ENCODE data around the gene HK3.

Gene HK3

GRCh38 chr5:176902102-176902814, 3.1 kb upstream of the HK3 start:
- no peak for DNase-seq

DNA sequence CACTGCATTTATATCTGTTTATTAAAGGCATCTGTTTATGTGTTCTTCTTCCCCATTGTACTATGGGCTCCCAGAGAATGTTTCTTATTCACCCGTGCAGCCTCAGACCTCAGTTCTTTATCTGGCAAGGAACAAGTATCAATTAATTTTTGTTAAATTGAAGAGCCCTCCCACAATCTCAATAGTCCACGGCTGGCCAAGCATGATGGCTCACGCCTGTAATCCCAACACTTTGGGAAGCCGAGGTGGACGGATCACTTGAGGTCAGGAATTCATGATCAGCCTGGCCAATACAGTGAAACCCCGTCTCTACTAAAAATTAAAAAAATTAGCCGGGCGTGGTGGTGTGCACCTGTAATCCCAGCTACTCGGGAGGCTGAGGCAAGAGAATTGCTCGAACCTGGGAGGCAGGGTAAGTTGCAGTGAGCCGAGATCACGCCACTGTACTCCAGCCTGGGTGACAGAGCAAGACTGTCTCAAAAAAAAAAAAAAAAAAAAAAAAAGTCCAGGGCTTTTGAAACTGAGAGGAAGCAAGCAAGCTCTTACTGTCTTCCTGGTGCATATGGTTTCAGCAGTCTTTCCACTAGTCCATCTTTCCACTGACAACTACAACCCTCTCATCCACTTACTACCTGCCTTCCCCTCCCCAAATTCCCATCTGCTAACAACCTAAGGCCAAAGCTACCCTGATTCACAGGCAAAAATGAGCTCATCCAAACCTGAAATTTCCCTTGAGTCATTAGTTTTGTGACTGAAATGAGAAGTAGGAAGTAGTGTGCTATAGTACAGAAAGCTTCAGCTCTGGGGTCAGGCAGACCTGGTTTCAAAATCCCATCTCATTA, 2.3 kb upstream of the HK3 start:
- DNase-seq = no peak

GRCh38 chr5:176900780-176901204, 1.6 kb upstream of the HK3 start:
- DNase-seq = no peak

DNA sequence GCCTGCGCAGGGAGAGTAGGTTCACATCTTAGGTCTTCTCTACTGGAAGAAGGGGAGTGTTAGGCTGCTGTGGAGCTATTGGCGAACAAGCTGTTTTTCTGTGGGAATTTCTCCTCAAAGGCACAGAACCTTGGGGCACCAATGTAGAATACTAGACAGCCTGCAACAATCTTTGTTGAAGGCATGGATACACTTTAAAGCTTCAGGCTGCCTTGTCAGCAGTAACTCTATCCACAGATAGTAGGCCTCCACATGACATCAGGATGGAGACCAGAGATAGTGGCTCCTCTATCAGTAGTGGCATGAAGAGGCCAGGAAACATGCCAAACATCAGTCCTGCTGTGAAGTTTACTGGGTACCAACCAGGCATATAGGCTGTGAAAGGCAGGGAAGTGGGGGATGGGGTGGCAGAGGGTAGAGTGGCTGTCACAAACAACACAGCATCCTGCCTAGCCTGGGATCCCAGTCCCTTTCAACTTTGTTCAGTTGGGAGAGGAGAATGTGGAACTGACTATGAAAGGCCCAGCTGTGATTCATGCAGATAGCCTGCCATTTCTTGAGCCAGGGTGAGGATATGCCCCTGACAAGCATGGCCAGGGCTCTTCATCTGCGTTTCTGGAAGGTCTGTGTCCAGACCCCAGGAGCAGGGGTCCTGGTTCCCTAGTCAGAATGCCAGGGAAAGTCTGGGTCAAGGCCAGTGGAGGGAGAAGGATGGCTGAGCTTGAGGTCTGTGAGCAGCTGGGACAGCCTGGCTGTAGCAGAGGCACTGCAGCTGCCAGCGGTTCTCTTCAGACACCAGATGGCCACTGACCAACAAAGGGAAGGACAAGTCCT, 1.0 kb upstream of the HK3 start:
- DNase-seq = no peak

DNA sequence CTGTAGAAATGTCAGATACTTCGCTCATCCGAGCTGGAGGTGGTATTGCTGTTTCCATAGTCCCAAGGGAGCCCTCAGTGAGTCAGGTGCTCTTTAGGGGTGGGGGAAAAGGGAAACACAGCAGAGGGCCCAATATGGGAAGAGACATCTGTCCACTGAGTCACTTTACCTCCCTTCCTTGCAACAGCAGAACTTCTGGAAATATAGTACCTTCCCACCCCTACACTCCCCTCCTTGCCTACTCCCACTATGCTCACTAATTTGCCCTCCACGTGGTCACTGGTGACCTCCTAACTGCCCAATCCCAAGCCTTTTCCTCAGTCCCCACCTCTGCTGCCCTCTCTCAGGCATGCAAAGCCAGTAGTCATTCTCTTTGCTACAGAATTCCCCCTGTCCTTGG, 1.9 kb downstream of the HK3 start:
- no peak for DNase-seq

DNA sequence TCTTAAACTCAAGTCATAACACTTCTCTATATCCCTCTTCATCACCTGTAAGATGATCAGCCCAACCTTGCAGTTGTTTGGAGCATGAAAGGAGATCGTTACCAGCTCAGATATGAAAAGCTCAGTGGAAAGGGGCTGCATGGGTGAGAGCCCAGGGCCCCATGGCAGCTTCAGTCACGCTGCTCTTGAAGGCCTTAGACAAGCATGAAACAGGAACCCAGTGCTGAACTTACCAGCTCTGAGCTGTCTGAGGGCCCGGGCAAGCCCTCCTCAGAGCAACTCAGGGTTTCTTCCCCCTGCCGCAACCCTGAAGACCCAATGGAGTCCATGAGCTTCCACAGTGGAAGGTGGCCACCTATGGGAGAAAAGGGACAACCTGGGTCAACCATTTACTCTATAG, 3.3 kb downstream of the HK3 start:
- DNase-seq = no peak

GRCh38 chr5:176894298-176894697, 4.8 kb downstream of the HK3 start:
- no peak for DNase-seq

DNA sequence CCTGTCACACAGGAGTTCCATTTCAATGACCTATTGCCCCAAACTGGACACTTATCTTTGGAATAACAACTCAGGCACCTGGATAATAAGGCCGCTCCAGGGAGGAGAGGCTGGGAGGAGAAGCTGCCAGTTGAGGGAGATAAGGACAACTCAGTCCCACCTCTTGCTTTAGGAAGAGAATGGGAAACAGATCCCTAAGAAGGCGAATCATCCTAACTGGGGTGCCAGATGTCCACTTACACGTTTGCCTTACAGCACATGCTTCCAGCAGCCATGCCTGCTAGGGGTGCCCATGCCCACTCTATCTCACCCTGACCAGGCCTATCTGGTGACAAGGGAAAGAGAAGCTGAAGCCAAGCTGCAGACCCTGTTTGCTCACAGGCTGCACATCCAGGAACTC, 6.5 kb downstream of the HK3 start:
- DNase-seq = no peak

DNA sequence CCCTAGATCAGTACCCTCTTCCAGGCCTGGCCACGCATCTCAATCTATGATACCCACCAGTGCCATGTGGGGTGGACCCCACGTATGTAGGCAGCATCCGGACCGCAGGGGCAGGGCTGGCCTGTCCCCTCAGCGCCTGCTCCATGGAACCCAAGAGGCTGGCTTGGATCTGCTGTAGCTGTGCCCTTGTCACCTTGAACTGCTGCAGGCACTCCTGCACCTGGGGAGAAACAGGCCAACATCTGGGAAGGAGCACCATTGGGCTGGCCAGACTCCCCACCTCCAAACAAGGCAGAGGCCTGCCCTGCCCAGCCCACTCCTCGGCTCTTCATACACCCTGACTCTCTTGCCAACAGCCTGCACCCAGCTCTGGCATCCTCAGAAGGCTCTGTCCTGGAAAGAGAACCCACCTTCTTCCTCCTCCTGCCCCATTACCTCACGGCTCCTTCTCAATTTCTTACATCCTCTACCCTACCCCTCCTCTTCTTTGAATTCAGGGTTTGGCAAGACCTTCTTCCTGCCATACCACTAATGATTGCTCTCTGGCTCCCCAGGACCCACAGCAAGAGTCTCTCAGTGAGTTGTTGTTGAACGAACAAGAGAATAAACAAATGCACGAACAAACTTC, 7.7 kb downstream of the HK3 start:
- DNase-seq = no peak

DNA sequence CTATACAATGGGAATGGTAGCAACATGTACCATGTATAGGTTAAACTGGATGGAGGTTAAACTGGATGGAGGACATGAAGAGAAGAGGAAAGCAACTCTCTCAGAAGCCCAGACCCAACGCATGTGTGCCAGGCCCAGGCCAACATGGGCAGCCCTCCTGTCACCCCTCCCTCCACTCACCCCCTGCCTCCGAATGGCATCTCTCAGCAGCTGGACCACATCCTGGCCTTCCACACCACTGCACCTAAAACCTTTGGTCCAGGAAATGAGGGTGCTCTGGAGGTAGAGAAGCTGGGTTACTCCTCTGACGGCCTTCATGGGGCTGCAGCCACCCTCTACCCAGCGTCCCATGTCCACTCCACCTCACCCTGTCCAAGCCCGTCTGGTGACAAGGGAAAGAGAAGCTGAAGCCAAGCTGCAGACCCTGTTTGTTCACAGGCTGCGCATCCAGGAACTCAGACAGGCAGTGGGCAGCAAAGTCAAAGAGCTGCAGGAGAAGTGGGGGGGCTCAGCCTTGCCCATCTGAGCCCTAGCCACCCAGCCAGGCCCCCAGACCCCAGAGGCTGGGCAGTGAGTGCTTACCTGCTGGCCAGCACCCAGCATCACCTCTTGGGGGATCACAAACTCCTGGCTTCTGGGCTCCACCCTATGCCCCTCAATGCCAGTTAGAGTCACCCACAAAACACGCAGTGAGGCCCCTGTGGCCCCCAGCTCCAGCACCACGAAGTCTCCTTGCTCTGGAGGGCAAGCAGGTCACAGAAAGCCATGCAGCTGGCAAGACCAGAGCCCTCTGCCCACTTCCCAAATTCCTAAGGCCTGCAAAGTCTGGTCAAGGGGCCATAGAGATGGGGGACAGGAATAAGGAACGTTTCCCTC, 8.5 kb downstream of the HK3 start:
- DNase-seq = no peak

- DNase-seq = no peak
Observed at GRCh38 chr5:176889321-176890280, 9.5 kb downstream of the HK3 start.

- DNase-seq = no peak
Observed at GRCh38 chr5:176888865-176889165, 10.3 kb downstream of the HK3 start.

DNA sequence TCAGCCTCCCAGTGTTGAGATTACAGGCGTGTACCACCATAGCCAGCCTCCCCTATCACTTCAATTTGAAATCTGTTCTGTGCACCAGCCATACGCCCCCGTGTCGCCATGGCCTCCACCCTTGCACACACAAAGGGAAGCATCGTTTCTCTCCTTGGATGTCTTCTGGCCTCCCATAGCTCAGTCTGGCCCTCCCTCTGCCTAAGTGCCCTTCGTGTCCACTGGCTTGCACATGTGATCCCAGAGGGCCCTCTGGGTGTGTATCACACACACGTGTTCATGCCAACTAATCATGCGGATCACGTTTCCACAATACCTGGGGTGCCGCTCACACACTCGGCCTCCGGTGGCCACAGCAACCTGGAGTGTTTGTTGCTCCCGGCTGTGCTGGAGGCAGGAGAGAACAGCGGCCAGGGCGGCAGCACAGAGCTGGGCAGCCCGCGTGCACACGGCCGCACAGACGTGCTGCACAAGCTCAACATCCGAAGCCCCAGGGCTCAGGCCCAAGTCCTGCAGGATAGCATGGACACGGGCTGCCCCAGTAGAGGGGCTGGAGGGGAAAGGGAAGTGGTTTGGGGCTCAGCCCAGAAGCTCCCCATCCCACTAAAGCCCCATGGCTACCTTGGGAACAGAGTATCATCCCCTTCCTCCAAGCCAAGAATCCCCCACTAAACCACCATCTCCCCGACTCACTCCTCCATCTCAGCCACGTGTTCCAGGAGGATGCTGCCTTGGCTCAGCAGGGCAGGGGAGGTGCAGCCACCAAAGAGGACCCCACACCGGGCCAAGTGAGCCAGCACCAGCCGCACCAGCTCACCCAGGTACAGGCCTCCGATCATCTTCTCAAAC, 10.9 kb downstream of the HK3 start:
- DNase-seq = no peak

GRCh38 chr5:176887252-176887849, 11.8 kb downstream of the HK3 start:
- no peak for DNase-seq

- no peak for DNase-seq
Observed at GRCh38 chr5:176886336-176887251, 12.6 kb downstream of the HK3 start.

GRCh38 chr5:176884571-176884890, 14.6 kb downstream of the HK3 start:
- no peak for DNase-seq

- no peak for DNase-seq
Observed at GRCh38 chr5:176883700-176884570, 15.2 kb downstream of the HK3 start.

- no peak for DNase-seq
Observed at GRCh38 chr5:176882567-176882903, 16.6 kb downstream of the HK3 start.
